ENCODE measurements around the gene CPD. TPM values are rescaled to one million over a fixed set of nuclear protein-coding genes. Genes with fewer than 3 reads are reported as not detected.

CPD gene
- total and polyA plus RNA-seq, 9 of the 15 experiments (the other 6 are each of a cell fraction or from before 2014, with no cell fraction given): 4.5 to 24.4 (median 20.4) TPM

GRCh38 chr17:30378825-30379302 lies at the start of gene CPD (continued):
- TF ChIP-seq ZNF140 (CRISPR knock-in tag; IDR thresholded peaks at IDR 0.05) (no peak), ESRRA (IDR thresholded peaks at IDR 0.05; ENCODE audit: borderline replicate concordance, low read depth) (peak; percentile 43; the same call in 1 of the 2 replicates), MTF1 (CRISPR knock-in tag; IDR thresholded peaks at IDR 0.05; ENCODE audit: borderline replicate concordance) (no peak), ZNF263 (CRISPR knock-in tag; IDR thresholded peaks at IDR 0.05; ENCODE audit: borderline replicate concordance) (no peak), ZNF79 (CRISPR knock-in tag; IDR thresholded peaks at IDR 0.05; ENCODE audit: low read depth) (no peak), BRF1 (IDR thresholded peaks at IDR 0.05; ENCODE audit: borderline replicate concordance, extremely low read depth, insufficient read length) (no peak), MXI1 (IDR thresholded peaks at IDR 0.05; ENCODE audit: low read depth, low read length) (no peak), ZSCAN32 (CRISPR knock-in tag; IDR thresholded peaks at IDR 0.05) (no peak), FOS (IDR thresholded peaks at IDR 0.05; ENCODE audit: extremely low read depth, insufficient read length) (peak; percentile 45), NFE2L1 (tag; IDR thresholded peaks at IDR 0.05; ENCODE audit: borderline replicate concordance, low read depth) (no peak), MITF (IDR thresholded peaks at IDR 0.05) (no peak), ZKSCAN3 (CRISPR knock-in tag; IDR thresholded peaks at IDR 0.05) (no peak), ZNF384 (IDR thresholded peaks at IDR 0.05; ENCODE audit: low read depth, low read length) (no peak), ZNF830 (CRISPR knock-in tag; IDR thresholded peaks at IDR 0.05) (no peak), NRF1 (conservative IDR thresholded peaks at IDR 0.05 in 1 of 2, IDR thresholded peaks at IDR 0.05 in 1 of 2) (peak; percentile 14 to 42; a peak in 1 of 4 replicates), SRSF3 (IDR thresholded peaks at IDR 0.05; ENCODE audit: insufficient read depth, low read length) (no peak), GTF2E2 (tag; IDR thresholded peaks at IDR 0.05) (no peak), ZNF282 (CRISPR knock-in tag; IDR thresholded peaks at IDR 0.05) (no peak)
- TF ChIP-seq, protein P1, sequence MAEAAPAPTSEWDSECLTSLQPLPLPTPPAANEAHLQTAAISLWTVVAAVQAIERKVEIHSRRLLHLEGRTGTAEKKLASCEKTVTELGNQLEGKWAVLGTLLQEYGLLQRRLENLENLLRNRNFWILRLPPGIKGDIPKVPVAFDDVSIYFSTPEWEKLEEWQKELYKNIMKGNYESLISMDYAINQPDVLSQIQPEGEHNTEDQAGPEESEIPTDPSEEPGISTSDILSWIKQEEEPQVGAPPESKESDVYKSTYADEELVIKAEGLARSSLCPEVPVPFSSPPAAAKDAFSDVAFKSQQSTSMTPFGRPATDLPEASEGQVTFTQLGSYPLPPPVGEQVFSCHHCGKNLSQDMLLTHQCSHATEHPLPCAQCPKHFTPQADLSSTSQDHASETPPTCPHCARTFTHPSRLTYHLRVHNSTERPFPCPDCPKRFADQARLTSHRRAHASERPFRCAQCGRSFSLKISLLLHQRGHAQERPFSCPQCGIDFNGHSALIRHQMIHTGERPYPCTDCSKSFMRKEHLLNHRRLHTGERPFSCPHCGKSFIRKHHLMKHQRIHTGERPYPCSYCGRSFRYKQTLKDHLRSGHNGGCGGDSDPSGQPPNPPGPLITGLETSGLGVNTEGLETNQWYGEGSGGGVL (CRISPR knock-in tag; IDR thresholded peaks at IDR 0.05): no peak
- TF ChIP-seq, protein P2, sequence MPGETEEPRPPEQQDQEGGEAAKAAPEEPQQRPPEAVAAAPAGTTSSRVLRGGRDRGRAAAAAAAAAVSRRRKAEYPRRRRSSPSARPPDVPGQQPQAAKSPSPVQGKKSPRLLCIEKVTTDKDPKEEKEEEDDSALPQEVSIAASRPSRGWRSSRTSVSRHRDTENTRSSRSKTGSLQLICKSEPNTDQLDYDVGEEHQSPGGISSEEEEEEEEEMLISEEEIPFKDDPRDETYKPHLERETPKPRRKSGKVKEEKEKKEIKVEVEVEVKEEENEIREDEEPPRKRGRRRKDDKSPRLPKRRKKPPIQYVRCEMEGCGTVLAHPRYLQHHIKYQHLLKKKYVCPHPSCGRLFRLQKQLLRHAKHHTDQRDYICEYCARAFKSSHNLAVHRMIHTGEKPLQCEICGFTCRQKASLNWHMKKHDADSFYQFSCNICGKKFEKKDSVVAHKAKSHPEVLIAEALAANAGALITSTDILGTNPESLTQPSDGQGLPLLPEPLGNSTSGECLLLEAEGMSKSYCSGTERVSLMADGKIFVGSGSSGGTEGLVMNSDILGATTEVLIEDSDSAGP (CRISPR knock-in tag; IDR thresholded peaks at IDR 0.05): no peak
- TF ChIP-seq, protein P3, sequence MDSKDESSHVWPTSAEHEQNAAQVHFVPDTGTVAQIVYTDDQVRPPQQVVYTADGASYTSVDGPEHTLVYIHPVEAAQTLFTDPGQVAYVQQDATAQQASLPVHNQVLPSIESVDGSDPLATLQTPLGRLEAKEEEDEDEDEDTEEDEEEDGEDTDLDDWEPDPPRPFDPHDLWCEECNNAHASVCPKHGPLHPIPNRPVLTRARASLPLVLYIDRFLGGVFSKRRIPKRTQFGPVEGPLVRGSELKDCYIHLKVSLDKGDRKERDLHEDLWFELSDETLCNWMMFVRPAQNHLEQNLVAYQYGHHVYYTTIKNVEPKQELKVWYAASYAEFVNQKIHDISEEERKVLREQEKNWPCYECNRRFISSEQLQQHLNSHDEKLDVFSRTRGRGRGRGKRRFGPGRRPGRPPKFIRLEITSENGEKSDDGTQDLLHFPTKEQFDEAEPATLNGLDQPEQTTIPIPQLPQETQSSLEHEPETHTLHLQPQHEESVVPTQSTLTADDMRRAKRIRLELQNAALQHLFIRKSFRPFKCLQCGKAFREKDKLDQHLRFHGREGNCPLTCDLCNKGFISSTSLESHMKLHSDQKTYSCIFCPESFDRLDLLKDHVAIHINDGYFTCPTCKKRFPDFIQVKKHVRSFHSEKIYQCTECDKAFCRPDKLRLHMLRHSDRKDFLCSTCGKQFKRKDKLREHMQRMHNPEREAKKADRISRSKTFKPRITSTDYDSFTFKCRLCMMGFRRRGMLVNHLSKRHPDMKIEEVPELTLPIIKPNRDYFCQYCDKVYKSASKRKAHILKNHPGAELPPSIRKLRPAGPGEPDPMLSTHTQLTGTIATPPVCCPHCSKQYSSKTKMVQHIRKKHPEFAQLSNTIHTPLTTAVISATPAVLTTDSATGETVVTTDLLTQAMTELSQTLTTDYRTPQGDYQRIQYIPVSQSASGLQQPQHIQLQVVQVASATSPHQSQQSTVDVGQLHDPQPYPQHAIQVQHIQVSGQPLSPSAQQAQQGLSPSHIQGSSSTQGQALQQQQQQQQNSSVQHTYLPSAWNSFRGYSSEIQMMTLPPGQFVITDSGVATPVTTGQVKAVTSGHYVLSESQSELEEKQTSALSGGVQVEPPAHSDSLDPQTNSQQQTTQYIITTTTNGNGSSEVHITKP (IDR thresholded peaks at IDR 0.05; ENCODE audit: partially characterized antibody): no peak
